Upper lobe of left lung (tissue), 4 donors: Measurements from ENCODE around the gene NPSR1.

Source experiments
- EP300 ChIP-seq, 4 donors: sonication (generic); formaldehyde crosslinking; IDR thresholded peaks; one replicate each; pipeline ENCODE4 v1.5.1; 2017; ENCODE audit warnings: antibody characterized with exemption in 4 of 4, control low read depth in 2 of 4
- POLR2AphosphoS5 ChIP-seq, 2 donors: sonication (generic); formaldehyde crosslinking; IDR thresholded peaks; one replicate each; pipeline ENCODE4 v1.5.1; 2017; ENCODE audit warnings: antibody characterized with exemption in 2 of 2
- TF ChIP-seq, protein P1 (sequence below), 6 experiments: fragments of 450-650 bp in 4 of 6; fragments of 200-600 bp in 2 of 6; sonication (generic) in 2 of 6; IDR thresholded peaks; one replicate each; pipeline ENCODE4 v1.5.1; 2016 to 2019; ENCODE audit warnings: antibody characterized with exemption in 6 of 6

DNA sequence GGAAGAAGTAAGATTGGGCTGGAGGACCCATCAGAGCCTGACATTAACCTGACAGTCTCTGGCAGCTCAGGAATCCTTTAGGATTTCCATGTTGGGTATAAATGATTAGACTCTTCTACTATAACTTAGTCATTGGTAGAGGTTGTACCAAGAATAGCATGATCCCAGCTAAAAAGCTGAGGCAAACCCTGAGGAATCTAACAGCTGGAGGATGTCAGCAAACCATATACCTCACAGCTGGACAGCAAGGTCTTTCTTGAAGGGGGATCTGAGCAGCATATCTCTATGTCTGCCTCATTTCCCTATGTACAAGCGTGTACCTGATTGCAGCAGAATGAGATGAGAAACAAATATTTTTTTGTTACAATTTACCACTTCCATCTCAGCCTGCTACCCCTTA, 103.2 kb downstream of the NPSR1 start:
- TF ChIP-seq, protein P1, sequence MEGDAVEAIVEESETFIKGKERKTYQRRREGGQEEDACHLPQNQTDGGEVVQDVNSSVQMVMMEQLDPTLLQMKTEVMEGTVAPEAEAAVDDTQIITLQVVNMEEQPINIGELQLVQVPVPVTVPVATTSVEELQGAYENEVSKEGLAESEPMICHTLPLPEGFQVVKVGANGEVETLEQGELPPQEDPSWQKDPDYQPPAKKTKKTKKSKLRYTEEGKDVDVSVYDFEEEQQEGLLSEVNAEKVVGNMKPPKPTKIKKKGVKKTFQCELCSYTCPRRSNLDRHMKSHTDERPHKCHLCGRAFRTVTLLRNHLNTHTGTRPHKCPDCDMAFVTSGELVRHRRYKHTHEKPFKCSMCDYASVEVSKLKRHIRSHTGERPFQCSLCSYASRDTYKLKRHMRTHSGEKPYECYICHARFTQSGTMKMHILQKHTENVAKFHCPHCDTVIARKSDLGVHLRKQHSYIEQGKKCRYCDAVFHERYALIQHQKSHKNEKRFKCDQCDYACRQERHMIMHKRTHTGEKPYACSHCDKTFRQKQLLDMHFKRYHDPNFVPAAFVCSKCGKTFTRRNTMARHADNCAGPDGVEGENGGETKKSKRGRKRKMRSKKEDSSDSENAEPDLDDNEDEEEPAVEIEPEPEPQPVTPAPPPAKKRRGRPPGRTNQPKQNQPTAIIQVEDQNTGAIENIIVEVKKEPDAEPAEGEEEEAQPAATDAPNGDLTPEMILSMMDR (IDR thresholded peaks at IDR 0.05) = no peak
- TF ChIP-seq POLR2AphosphoS5 (IDR thresholded peaks at IDR 0.05) (no peak), EP300 (IDR thresholded peaks at IDR 0.05) (no peak)
